Measurements from ENCODE around the gene BECN2.

DNA sequence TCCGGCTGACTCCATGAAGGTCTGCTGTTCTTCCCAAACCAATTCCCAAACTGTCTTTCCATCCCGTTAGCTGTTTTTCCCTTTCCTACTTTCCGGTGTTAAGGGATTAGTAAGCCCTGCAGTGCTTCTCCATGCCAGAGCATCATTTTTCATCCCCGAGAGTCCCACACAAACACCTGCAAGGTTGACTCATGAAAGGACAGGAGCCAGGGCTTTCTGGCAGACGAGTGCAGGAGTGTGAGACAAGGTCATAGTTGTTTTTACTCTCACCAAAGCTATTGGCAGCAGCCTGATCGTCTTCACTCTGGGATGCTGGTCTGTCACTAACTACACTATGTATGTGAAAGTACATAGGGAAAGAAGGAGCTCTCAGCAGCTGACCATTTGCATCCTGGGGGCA is 10.2 kb upstream of the BECN2 start:
- TF ChIP-seq RAD21 (conservative IDR thresholded peaks at IDR 0.05 in 1 of 2, IDR thresholded peaks at IDR 0.05 in 1 of 2) (no peak), CBX8 (IDR thresholded peaks at IDR 0.05) (no peak), POLR2A (IDR thresholded peaks at IDR 0.05; ENCODE audit: low read length) (no peak), HOXA7 (CRISPR knock-in tag; IDR thresholded peaks at IDR 0.05) (no peak), RFX5 (IDR thresholded peaks at IDR 0.05) (no peak), EP300 (IDR thresholded peaks at IDR 0.05) (no peak), JUN (IDR thresholded peaks at IDR 0.05) (no peak), FOSL2 (IDR thresholded peaks at IDR 0.05) (no peak), FOSL2 (CRISPR knock-in tag; IDR thresholded peaks at IDR 0.05) (no peak)
- TF ChIP-seq, protein P1, sequence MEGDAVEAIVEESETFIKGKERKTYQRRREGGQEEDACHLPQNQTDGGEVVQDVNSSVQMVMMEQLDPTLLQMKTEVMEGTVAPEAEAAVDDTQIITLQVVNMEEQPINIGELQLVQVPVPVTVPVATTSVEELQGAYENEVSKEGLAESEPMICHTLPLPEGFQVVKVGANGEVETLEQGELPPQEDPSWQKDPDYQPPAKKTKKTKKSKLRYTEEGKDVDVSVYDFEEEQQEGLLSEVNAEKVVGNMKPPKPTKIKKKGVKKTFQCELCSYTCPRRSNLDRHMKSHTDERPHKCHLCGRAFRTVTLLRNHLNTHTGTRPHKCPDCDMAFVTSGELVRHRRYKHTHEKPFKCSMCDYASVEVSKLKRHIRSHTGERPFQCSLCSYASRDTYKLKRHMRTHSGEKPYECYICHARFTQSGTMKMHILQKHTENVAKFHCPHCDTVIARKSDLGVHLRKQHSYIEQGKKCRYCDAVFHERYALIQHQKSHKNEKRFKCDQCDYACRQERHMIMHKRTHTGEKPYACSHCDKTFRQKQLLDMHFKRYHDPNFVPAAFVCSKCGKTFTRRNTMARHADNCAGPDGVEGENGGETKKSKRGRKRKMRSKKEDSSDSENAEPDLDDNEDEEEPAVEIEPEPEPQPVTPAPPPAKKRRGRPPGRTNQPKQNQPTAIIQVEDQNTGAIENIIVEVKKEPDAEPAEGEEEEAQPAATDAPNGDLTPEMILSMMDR (IDR thresholded peaks at IDR 0.05): no peak
- TF ChIP-seq, protein P2, sequence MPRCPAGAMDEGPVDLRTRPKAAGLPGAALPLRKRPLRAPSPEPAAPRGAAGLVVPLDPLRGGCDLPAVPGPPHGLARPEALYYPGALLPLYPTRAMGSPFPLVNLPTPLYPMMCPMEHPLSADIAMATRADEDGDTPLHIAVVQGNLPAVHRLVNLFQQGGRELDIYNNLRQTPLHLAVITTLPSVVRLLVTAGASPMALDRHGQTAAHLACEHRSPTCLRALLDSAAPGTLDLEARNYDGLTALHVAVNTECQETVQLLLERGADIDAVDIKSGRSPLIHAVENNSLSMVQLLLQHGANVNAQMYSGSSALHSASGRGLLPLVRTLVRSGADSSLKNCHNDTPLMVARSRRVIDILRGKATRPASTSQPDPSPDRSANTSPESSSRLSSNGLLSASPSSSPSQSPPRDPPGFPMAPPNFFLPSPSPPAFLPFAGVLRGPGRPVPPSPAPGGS (IDR thresholded peaks at IDR 0.05): no peak
- TF ChIP-seq, protein P3, sequence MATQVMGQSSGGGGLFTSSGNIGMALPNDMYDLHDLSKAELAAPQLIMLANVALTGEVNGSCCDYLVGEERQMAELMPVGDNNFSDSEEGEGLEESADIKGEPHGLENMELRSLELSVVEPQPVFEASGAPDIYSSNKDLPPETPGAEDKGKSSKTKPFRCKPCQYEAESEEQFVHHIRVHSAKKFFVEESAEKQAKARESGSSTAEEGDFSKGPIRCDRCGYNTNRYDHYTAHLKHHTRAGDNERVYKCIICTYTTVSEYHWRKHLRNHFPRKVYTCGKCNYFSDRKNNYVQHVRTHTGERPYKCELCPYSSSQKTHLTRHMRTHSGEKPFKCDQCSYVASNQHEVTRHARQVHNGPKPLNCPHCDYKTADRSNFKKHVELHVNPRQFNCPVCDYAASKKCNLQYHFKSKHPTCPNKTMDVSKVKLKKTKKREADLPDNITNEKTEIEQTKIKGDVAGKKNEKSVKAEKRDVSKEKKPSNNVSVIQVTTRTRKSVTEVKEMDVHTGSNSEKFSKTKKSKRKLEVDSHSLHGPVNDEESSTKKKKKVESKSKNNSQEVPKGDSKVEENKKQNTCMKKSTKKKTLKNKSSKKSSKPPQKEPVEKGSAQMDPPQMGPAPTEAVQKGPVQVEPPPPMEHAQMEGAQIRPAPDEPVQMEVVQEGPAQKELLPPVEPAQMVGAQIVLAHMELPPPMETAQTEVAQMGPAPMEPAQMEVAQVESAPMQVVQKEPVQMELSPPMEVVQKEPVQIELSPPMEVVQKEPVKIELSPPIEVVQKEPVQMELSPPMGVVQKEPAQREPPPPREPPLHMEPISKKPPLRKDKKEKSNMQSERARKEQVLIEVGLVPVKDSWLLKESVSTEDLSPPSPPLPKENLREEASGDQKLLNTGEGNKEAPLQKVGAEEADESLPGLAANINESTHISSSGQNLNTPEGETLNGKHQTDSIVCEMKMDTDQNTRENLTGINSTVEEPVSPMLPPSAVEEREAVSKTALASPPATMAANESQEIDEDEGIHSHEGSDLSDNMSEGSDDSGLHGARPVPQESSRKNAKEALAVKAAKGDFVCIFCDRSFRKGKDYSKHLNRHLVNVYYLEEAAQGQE (IDR thresholded peaks at IDR 0.05): no peak

Measured in A549 (cell line).